CD1c-positive myeloid dendritic cell (primary cell): Measurements from ENCODE around the gene NBPF26.
"Not testable (repeated sequence)": the region's sequence is repeated elsewhere in the genome, so short reads cannot be mapped to it uniquely, and the experiment has no call there.

ENCODE experiments used
- DNase-seq: peaks from one replicate; pipeline ENCODE4 v3.0.0-alpha.2; 2016; ENCODE audit errors: extremely low spot score

The NBPF26 gene

DNA sequence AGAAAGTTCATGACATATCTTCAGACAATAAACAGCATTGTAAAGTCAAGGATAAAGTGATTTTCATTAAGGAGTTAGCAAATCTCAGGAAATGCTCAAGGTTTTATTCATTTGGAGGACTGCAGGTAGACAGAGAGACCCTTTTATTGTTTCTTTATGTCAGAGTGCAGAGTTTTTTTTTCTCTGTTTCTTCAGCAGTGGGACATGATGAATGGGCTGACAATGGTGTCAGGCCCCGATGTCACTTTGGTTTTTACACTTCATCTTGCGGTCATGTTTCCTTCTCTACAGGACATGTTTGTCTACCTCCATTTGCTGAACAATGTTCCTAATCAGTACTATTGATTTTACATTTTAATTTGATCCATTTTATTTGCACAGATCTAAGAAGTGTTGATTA lies 134.4 kb downstream of the NBPF26 start:
- DNase-seq: not testable (repeated sequence)

DNA sequence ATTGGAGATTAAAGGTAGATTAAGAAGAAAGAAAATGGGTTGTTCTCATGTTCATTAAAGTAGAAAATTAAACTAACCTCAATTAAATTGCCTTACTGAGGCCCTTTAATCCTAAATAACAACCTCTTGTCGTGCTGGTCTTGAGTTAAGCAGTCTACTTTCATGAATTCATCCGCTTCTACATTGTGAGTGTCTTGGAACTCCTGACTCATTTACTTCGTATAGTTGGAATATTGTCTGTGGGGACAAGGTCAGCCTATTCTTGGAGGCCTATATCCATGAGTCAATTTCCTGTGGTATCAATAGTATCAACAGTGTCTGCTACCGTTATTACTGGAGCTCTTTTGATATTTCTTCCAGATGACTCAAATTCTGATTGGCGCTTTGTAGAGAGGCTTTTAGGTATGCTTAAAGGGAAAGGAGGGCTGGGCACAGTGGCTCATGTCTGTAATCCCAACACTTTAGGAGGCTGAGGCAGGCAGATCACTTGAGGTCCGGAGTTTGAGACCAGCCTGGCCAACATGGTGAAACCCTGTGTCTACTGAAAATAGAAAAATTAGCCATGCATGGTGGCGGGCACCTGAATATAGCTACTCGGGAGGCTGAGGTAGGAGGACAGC lies 136.0 kb downstream of the NBPF26 start:
- not testable (repeated sequence) for DNase-seq

DNA sequence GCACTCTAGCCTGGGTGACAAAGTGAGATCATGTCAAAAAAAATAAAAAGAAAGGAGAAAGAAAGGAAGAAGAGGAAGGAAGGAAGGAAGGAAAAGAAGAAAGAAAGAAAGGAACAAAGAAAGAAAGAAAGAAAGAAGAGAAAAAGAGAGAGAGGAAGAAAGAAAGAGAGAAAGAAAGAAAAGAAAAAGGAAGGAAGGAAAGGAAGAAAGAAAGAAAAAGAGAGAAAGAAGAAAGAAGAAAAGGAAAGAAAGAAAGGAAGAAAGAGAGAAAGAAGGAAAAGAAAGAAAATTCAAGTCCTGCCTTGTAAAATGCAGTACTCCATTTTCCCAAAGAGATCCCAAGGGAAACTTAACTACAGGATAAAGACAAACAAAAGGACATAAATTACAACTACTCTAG lies 154.5 kb downstream of the NBPF26 start:
- not testable (repeated sequence) for DNase-seq

DNA sequence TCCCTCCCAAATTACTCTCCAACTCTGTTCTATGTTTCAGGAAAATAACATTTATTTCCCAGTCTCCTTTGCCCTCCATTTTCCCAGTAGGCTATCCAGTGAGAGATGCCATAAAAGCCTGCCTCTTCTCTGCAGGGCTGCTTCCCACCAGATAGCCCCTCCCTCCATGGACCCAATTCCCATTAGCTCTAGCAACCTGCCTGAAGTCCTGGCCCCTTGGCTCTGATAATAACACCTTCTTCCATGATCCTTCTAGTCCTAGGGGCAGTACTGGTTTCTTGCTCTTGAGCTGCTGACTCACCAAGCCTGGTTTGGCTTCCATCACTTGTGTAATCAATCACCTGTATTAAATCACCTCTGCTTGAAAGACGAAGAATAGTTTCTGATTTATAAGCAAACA lies 156.3 kb downstream of the NBPF26 start:
- not testable (repeated sequence) for DNase-seq

DNA sequence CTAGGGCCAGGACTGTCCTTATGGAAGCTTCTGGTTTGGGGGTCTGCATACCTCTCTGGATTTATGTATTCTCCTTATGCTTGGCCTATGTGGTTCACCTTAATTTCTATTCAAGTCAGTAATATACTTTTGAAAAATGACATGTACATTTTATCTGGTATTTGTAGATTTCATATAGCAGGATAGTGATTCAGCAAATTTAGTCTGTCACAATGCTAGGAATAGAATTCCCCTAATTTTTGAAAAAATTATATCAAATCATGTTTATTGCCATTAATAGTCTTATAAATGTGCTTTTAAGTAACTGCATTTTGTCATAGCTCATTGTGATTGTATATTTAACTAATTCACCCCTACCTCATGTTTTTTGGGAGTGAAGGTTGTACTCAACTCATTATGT lies 158.2 kb downstream of the NBPF26 start:
- DNase-seq: not testable (repeated sequence)
